ENCODE results near the gene RBP7.
"Not testable (repeated sequence)": the region's sequence is repeated elsewhere in the genome, so short reads cannot be mapped to it uniquely, and the experiment has no call there.

Gene RBP7

GRCh38 chr1:9989773-9990172, 7.3 kb upstream of the RBP7 start:
- H3K4me3 ChIP-seq (ENCODE audit: low read length): no peak overlapping the region
- no peak for DNase-seq (ENCODE audit: low read depth)
- no peak for TF ChIP-seq CTCF (conservative IDR thresholded peaks at IDR 0.05; ENCODE audit: low read length)

DNA sequence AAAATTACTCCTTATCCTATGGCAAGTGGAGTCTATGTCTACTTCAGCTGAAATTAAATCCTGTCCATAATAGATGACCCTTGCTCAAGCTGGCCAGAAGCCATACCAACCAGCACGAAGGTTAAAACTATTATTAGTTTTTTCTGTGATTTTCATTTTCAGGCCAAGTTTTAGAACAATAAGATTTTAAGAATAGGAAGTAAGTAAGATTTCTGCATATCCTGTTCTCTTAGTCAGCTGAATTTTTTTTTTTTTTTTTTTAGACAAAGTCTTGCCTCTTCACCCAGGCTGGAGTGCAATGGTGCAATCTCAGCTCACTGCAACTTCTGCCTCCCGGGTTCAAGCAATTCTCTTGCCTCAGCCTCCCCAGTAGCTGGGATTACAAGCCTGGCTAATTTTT, 6.1 kb upstream of the RBP7 start:
- TF ChIP-seq CTCF (conservative IDR thresholded peaks at IDR 0.05; ENCODE audit: low read length): no peak
- H3K4me3 ChIP-seq (ENCODE audit: low read length): no peak overlapping the region
- DNase-seq (ENCODE audit: low read depth): no peak

GRCh38 chr1:9992910-9993309, 4.1 kb upstream of the RBP7 start:
- no peak for DNase-seq (ENCODE audit: low read depth)
- TF ChIP-seq CTCF (conservative IDR thresholded peaks at IDR 0.05; ENCODE audit: low read length): no peak
- H3K4me3 ChIP-seq (ENCODE audit: low read length): no peak overlapping the region

- DNase-seq (ENCODE audit: low read depth): no peak
- TF ChIP-seq CTCF (conservative IDR thresholded peaks at IDR 0.05; ENCODE audit: low read length): no peak
- H3K4me3 ChIP-seq (ENCODE audit: low read length): no peak overlapping the region
Observed at GRCh38 chr1:9993561-9994075, 3.4 kb upstream of the RBP7 start.

GRCh38 chr1:10001016-10001665, 4.1 kb downstream of the RBP7 start:
- DNase-seq (ENCODE audit: low read depth): no peak
- TF ChIP-seq CTCF (conservative IDR thresholded peaks at IDR 0.05; ENCODE audit: low read length): no peak
- no peak overlapping the region for H3K4me3 ChIP-seq (ENCODE audit: low read length)

- not testable (repeated sequence) for DNase-seq (ENCODE audit: low read depth)
Observed at GRCh38 chr1:10005248-10005647, 8.2 kb downstream of the RBP7 start.

GRCh38 chr1:10007169-10007568, 10.1 kb downstream of the RBP7 start:
- no peak for TF ChIP-seq CTCF (conservative IDR thresholded peaks at IDR 0.05; ENCODE audit: low read length)
- no peak for DNase-seq (ENCODE audit: low read depth)
- H3K4me3 ChIP-seq (ENCODE audit: low read length): no peak overlapping the region

More at GRCh38 chr1:10005248-10005647, 8.2 kb downstream of the RBP7 start:
- not testable (repeated sequence) for H3K4me3 ChIP-seq (ENCODE audit: low read length)
